ENCODE data around the gene MINDY1. TPM values are rescaled to one million over a fixed set of nuclear protein-coding genes. Genes with fewer than 3 reads are reported as not detected.

Gene MINDY1
- total and polyA plus RNA-seq, 12 donors: 9.8 to 70.6 (median 53.6) TPM

GRCh38 chr1:151013518-151013917 lies 6.8 kb upstream of the MINDY1 start:
- DNase-seq: peak in 1 of 2 donors; percentile 73
- H3K36me3 ChIP-seq: peaks cover 0 to 19% (median 7%) of the 10 kb centered on the region in 9 donors
- WGBS, 2 donors: 27 to 30% methylated on average over 2 of the region's 2 CpGs
- no peak overlapping the region for H3K4me3 ChIP-seq
- H3K27ac ChIP-seq: peak overlapping the region; percentile 72 to 95 (median 84)
- peak; percentile 64 to 86 (median 82) for ATAC-seq
- intact Hi-C loops (cut with DNase I): no loop called here
- TF ChIP-seq CTCF (IDR thresholded peaks at IDR 0.05): peak in 3 of 9 donors; percentile 25 to 27 (median 25)
- no peaks in the 10 kb centered on the region for H3K27me3 ChIP-seq
- H3K4me1 ChIP-seq: peaks cover 12 to 66% (median 51%) of the 10 kb centered on the region in 9 donors
- no peaks in the 10 kb centered on the region for H3K9me3 ChIP-seq

- no peak for TF ChIP-seq CTCF (IDR thresholded peaks at IDR 0.05)
- peak overlapping the region; percentile 72 to 95 (median 84) for H3K27ac ChIP-seq
- DNase-seq (no peak), ATAC-seq (peak in 7 of 8 donors; percentile 20 to 58 (median 36))
- H3K4me3 ChIP-seq: no peak overlapping the region
- intact Hi-C loops (cut with DNase I): no loop called here
- H3K9me3 ChIP-seq: no peaks in the 10 kb centered on the region
- WGBS, 2 donors: 80 to 83% methylated on average over 14 of the region's 14 CpGs
- H3K4me1 ChIP-seq: peaks cover 12 to 68% (median 54%) of the 10 kb centered on the region in 9 donors
- peaks cover 0 to 13% (median 2%) of the 10 kb centered on the region in 9 donors for H3K36me3 ChIP-seq
- no peaks in the 10 kb centered on the region for H3K27me3 ChIP-seq
Observed at GRCh38 chr1:151012684-151013471, 6.2 kb upstream of the MINDY1 start.

- Histone ChIP-seq H3K4me3 (no peak overlapping the region), H3K36me3 (peaks cover 0 to 4% (median 0%) of the 10 kb centered on the region in 9 donors), H3K27ac (peak overlapping the region in 9 of 10 donors; percentile 72 to 95 (median 83)), H3K9me3 (no peaks in the 10 kb centered on the region), H3K27me3 (no peaks in the 10 kb centered on the region), H3K4me1 (peaks cover 12 to 81% (median 67%) of the 10 kb centered on the region in 9 donors)
- intact Hi-C loops (cut with DNase I): no loop called here
- DNase-seq (no peak), ATAC-seq (no peak)
- 47 to 54% methylated on average over 4 of the region's 4 CpGs for WGBS, 2 donors
- no peak for TF ChIP-seq CTCF (IDR thresholded peaks at IDR 0.05)
Observed at GRCh38 chr1:151011154-151011850, 4.6 kb upstream of the MINDY1 start.

GRCh38 chr1:151010346-151010726 lies 3.6 kb upstream of the MINDY1 start:
- H3K9me3 ChIP-seq: no peaks in the 10 kb centered on the region
- peak overlapping the region in 5 of 10 donors; percentile 74 to 95 (median 88) for H3K27ac ChIP-seq
- TF ChIP-seq CTCF (IDR thresholded peaks at IDR 0.05): no peak
- intact Hi-C loops (cut with DNase I): no loop called here
- peaks cover 12 to 86% (median 75%) of the 10 kb centered on the region in 9 donors for H3K4me1 ChIP-seq
- WGBS, 2 donors: 83 to 89% methylated on average over 3 of the region's 3 CpGs
- ATAC-seq (no peak), DNase-seq (no peak)
- H3K36me3 ChIP-seq: peaks cover 0 to 4% (median 0%) of the 10 kb centered on the region in 9 donors
- no peaks in the 10 kb centered on the region for H3K27me3 ChIP-seq
- no peak overlapping the region for H3K4me3 ChIP-seq
